IgD-negative memory B cell (primary cell): ENCODE results near the gene EFEMP2. TPM values are rescaled to one million over a fixed set of nuclear protein-coding genes. Genes with fewer than 3 reads are reported as not detected.
A peak's percentile ranks its signal among the peaks of the same experiment; 100 is the strongest.

ENCODE experiments used
- H3K27ac Mint-ChIP-seq, 3 donors: one replicate each; pipeline ENCODE4 v1.8.0; 2020 to 2022; ENCODE audit warnings: mild to moderate bottlenecking in 3 of 3, mixed read lengths in 3 of 3, moderate library complexity in 1 of 3
- H3K27me3 Mint-ChIP-seq: one replicate; pipeline ENCODE4 v1.8.0; 2021; ENCODE audit warnings: mixed read lengths
- H3K36me3 Mint-ChIP-seq: one replicate; pipeline ENCODE4 v1.8.0; 2020; ENCODE audit warnings: mild to moderate bottlenecking, mixed read lengths
- H3K4me1 Mint-ChIP-seq, 3 donors: one replicate each; pipeline ENCODE4 v1.8.0; 2020 to 2022; ENCODE audit warnings: mixed read lengths in 3 of 3, mild to moderate bottlenecking in 1 of 3
- H3K4me3 Mint-ChIP-seq, 4 donors: one replicate each; pipeline ENCODE4 v1.8.0; 2020 to 2022; ENCODE audit warnings: mild to moderate bottlenecking in 4 of 4, mixed read lengths in 4 of 4, moderate library complexity in 3 of 4
- H3K9me3 Mint-ChIP-seq, 3 donors: one replicate each; pipeline ENCODE4 v1.8.0; 2020 to 2021; ENCODE audit warnings: mixed read lengths in 3 of 3, mild to moderate bottlenecking in 1 of 3
- polyA plus RNA-seq: library from polyadenylated mRNA; unstranded; fragments of 300-500 nt; fragmentation: Illumina TruSeq; gene quantifications from one replicate; pipeline ENCODE4 v1.2.3, GENCODE V29; 2021

The EFEMP2 gene
- polyA plus RNA-seq, 1 donor from 2014 or later = 0.29 TPM

DNA sequence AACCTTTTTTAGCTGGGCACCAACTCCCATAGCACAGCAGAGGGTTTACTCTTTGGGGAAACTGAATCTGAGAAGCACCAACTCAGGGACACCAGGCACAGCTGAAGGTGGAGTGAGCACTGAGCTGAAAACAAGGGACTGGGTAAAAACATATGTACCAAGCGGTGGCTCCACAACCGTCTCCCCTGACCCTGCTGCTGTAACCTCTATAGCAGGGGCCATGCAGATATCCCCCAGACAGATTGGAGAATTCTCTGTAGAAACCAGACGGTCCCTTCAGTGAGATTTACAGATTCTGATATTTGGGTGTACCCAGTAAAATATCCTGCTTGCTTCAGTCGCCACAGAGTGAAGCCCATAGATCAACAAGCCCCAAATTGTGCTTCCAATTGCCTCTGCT is 43.1 kb downstream of the EFEMP2 start:
- H3K27me3 Mint-ChIP-seq = peaks cover 1% of the 10 kb centered on the region
- H3K9me3 Mint-ChIP-seq = no peaks in the 10 kb centered on the region
- peak overlapping the region in 1 of 4 donors; percentile 39 for H3K4me3 Mint-ChIP-seq
- H3K36me3 Mint-ChIP-seq = no peaks in the 10 kb centered on the region
- peaks cover 0 to 6% (median 6%) of the 10 kb centered on the region in 3 donors for H3K4me1 Mint-ChIP-seq
- no peak overlapping the region for H3K27ac Mint-ChIP-seq

DNA sequence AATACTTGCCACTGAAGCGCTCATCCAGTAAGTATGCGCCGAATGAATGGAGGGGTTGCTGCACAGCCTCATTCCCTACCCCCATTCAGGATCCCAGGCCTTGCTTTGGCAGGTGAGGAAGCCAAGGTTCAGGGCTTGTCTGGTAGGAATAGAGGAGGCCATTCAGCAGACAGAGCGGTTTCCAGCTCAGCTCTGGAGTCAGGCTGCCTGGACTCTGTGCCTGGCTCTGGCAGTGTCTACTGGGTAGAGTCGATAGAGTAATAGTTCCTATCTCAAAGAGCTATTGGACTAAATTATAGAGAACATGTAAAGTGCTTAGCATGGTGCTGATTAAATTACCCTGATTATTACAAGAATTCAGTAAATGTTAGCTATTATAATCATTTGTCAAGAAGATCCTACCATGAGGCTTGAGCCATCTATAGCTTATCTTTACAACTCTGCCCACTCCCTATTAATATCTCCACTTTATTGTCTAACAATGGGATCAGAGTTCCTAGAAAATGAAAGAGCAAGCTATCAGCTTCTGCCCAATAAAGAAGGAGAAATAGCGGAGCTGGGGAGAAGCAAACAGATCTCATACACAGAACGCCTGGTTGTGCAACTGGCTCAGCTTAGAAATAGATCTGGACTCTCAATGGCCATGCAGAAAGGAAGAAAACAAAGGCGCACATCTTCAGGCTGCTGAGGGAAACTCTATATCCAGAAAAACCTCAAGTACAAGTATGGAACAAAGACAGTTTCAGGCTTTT is 45.4 kb downstream of the EFEMP2 start:
- peaks cover 1% of the 10 kb centered on the region for H3K27me3 Mint-ChIP-seq
- no peaks in the 10 kb centered on the region for H3K36me3 Mint-ChIP-seq
- H3K4me3 Mint-ChIP-seq = peak overlapping the region in 1 of 4 donors; percentile 63
- H3K9me3 Mint-ChIP-seq = no peaks in the 10 kb centered on the region
- no peak overlapping the region for H3K27ac Mint-ChIP-seq
- H3K4me1 Mint-ChIP-seq = peaks cover 0 to 5% (median 2%) of the 10 kb centered on the region in 3 donors

DNA sequence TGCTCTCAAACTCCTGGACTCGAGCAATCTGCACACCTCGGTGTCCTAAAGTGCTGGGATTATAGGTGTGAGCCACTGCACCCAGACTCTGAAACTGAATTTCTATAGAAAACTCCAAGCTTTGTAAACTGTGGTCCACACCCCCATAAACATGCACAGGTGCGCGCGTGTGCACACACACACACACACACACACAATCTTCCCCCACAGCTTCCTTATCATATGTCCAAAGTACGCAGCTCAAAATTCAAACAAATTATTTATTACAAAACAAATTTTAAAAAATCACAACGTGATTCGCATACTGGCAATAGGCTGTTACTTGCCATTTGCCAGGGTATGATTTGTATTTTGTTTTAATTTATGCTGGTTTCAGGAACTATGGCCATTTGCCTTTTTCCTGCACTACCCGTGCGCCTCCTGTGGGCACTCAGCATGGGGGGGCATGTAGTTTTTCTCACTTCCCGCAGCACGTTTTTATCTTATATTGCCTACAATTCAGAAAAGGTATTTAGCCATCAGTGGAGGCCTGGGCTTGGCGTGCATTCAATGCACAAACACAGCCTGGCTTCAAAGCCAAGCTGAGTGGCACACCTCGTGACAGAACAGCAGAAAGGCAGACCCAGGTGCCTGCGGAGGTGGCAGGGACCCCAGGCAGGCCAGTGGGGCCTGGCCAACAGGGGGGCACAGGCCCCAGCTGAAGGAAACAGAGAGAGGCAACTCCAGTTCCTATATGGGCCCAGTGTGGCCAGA is 49.6 kb downstream of the EFEMP2 start:
- H3K27me3 Mint-ChIP-seq = no peaks in the 10 kb centered on the region
- no peaks in the 10 kb centered on the region for H3K36me3 Mint-ChIP-seq
- peak overlapping the region in 1 of 4 donors; percentile 28 for H3K4me3 Mint-ChIP-seq
- no peaks in the 10 kb centered on the region for H3K9me3 Mint-ChIP-seq
- peak overlapping the region in 1 of 3 donors; percentile 28 for H3K27ac Mint-ChIP-seq
- no peaks in the 10 kb centered on the region for H3K4me1 Mint-ChIP-seq

DNA sequence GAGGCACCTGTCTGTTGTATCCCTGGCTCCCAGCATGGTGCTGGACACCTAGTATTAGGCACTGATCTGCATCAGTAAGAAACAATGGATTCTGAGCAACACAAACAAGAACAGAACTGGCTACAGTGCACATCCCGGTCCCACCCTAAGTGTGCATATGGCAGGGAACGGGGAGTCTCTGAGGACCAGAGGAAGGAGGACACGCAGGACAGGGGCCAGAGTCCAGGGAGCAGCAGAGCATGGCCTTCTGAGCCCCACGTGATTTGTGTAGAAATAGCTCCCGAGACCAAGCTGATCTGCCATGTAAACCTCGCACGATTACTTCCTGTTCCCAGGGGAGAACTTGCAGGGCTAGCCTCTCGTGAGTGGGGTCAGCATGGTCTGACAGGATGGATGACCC is 51.5 kb downstream of the EFEMP2 start:
- peaks cover 5 to 7% (median 7%) of the 10 kb centered on the region in 3 donors for H3K4me1 Mint-ChIP-seq

DNA sequence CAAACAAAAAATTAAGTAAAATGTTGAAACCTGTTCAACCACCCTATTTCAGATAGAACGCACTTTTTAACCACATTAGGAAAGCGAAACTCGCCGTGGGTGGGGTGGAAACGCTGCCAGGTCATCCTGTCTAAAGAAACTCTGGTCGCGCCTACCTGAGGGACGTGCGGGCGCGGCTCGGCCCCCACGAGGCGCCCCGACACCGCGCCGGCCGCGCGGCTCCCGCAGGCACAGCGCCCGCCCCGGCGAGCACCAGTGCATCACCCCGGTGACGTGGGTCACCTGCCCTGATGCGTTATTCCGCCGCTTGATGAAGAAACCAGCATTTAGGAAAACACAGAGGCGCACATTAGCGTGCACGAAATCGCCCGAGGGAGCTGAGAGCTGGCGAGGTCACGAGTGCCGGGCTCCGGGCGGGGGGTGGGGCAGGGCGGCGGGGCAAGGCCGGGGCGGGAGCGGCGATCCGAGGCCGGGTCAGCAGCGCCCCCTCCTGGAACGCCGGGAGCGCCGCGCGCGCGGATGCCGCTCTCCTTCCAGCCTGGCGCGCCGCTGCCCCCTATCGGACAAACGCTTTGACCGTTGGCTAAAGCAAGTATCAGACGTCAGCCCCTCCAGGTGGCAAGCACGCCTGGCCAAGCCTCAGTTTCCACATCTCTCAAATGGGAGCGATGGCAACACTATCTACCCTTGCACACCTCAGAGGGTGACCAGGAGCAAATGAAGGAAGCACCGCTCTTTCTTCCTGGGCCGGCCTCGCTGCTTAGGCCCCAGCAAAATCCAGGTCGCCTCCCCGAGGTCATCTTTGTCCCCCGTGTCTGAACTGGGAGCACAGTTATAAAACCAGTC is 54.5 kb downstream of the EFEMP2 start:
- Mint-ChIP-seq H3K36me3 (peaks cover 3% of the 10 kb centered on the region), H3K9me3 (no peaks in the 10 kb centered on the region), H3K27me3 (no peaks in the 10 kb centered on the region), H3K4me3 (peak overlapping the region; percentile 80 to 91 (median 87)), H3K4me1 (peaks cover 5 to 11% (median 9%) of the 10 kb centered on the region in 3 donors), H3K27ac (peak overlapping the region; percentile 19 to 90 (median 68))

More for the DNA sequence above, 51.5 kb downstream of the EFEMP2 start:
- Mint-ChIP-seq H3K36me3 (peaks cover 3% of the 10 kb centered on the region), H3K9me3 (no peaks in the 10 kb centered on the region), H3K4me3 (no peak overlapping the region), H3K27ac (no peak overlapping the region), H3K27me3 (no peaks in the 10 kb centered on the region)

DNA sequence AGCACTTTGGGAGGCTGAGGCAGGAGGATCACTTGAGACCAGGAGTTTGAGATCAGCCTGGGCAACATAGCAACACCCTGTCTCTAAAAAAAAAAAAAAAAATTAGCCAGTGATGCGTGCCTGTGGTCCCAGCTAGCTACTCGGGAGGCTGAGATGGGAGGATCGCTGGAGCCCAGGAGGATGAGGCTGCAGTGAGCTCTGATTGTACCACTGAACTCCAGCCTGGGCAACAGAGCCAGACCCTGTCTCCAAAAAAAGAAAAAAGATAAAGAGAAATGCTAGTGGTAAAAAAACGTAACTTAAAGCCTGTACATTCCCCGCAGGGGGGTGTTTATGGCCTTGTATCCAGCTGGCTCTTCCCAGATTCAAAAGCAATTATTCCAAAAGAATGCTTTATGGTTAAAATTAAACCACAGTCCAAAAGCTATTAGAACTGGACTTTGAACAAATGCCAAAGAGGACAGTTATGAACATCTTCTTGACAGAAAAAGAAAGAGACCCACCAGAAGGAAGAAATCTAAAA is 55.2 kb downstream of the EFEMP2 start:
- Mint-ChIP-seq H3K4me3 (peak overlapping the region; percentile 80 to 91 (median 87)), H3K9me3 (no peaks in the 10 kb centered on the region), H3K36me3 (peaks cover 3% of the 10 kb centered on the region), H3K27me3 (no peaks in the 10 kb centered on the region), H3K27ac (peak overlapping the region in 2 of 3 donors; percentile 68 to 90), H3K4me1 (peaks cover 5 to 11% (median 9%) of the 10 kb centered on the region in 3 donors)

DNA sequence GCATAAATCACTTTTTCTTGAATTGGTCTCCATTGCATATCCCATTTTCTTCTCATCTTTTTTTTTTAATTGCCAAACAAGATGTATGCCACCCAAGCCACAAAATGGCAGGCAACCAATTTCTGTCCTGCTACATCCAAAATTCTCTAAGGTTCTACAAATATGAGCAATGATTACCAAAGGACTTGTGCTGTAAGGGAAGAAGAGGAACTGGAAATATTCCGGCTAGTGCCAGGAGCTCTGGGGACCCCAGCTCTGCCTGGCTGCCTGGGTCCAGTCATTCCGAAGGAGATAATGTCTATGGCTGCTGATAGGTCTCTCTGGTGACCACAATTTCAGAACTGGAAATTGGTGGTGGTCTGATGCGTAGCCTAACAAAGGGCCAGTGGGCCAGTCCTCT is 55.9 kb downstream of the EFEMP2 start:
- Mint-ChIP-seq H3K4me1 (peaks cover 5 to 11% (median 9%) of the 10 kb centered on the region in 3 donors), H3K27ac (no peak overlapping the region), H3K36me3 (peaks cover 3% of the 10 kb centered on the region), H3K4me3 (peak overlapping the region in 3 of 4 donors; percentile 41 to 88 (median 86)), H3K9me3 (no peaks in the 10 kb centered on the region), H3K27me3 (no peaks in the 10 kb centered on the region)

Other genes starting within 250 kb of the EFEMP2 start
- gene SIPA1, start 234.7 kb downstream of the EFEMP2 start, polyA plus RNA-seq = 253 TPM
- gene RELA, start 209.9 kb downstream of the EFEMP2 start, polyA plus RNA-seq = 66.7 TPM
- gene KAT5, start 160.5 kb downstream of the EFEMP2 start, polyA plus RNA-seq = 62.6 TPM
- 120 TPM for gene RNASEH2C, start 152.0 kb downstream of the EFEMP2 start, polyA plus RNA-seq
- gene AP5B1, start 91.8 kb downstream of the EFEMP2 start, polyA plus RNA-seq = 17.2 TPM
- gene OVOL1, start 85.7 kb downstream of the EFEMP2 start, polyA plus RNA-seq = not detected
- gene SNX32, start 38.8 kb downstream of the EFEMP2 start, polyA plus RNA-seq = 0.78 TPM
- 2,244 TPM for gene CFL1, start 14.6 kb downstream of the EFEMP2 start, polyA plus RNA-seq
- 38.7 TPM for gene MUS81, start 12.4 kb downstream of the EFEMP2 start, polyA plus RNA-seq
- gene CTSW, start 7.0 kb upstream of the EFEMP2 start, polyA plus RNA-seq = 29.2 TPM
- gene FIBP, start 15.7 kb upstream of the EFEMP2 start, polyA plus RNA-seq = 97.0 TPM
- gene CCDC85B, start 17.9 kb upstream of the EFEMP2 start, polyA plus RNA-seq = 83.9 TPM
- gene FOSL1, start 27.6 kb upstream of the EFEMP2 start, polyA plus RNA-seq = 0.79 TPM
- 61.6 TPM for gene C11orf68, start 46.3 kb upstream of the EFEMP2 start, polyA plus RNA-seq
- gene DRAP1, start 46.6 kb upstream of the EFEMP2 start, polyA plus RNA-seq = 90.7 TPM
- gene TSGA10IP, start 72.7 kb upstream of the EFEMP2 start, polyA plus RNA-seq = not detected
- 53.1 TPM for gene SART1, start 88.9 kb upstream of the EFEMP2 start, polyA plus RNA-seq
- gene EIF1AD, start 129.4 kb upstream of the EFEMP2 start, polyA plus RNA-seq = 35.8 TPM
- 284 TPM for gene BANF1, start 129.7 kb upstream of the EFEMP2 start, polyA plus RNA-seq
- not detected for gene CST6, start 139.2 kb upstream of the EFEMP2 start, polyA plus RNA-seq
- not detected for gene CATSPER1, start 153.7 kb upstream of the EFEMP2 start, polyA plus RNA-seq
- gene GAL3ST3, start 176.4 kb upstream of the EFEMP2 start, polyA plus RNA-seq = not detected
- gene SF3B2, start 179.6 kb upstream of the EFEMP2 start, polyA plus RNA-seq = 91.8 TPM
- gene PACS1, start 197.5 kb upstream of the EFEMP2 start, polyA plus RNA-seq = 72.9 TPM